ENCODE data around the gene COX19.
"Not testable (repeated sequence)": the region's sequence is repeated elsewhere in the genome, so short reads cannot be mapped to it uniquely, and the experiment has no call there.

COX19 gene

GRCh38 chr7:1009747-1010146, 34.4 kb upstream of the COX19 start:
- DNase-seq = no peak

- no peak for DNase-seq
These were observed 33.5 kb upstream of the COX19 start for GRCh38 chr7:1008733-1009363.

GRCh38 chr7:1007901-1008300, 32.6 kb upstream of the COX19 start:
- DNase-seq = no peak

GRCh38 chr7:1005303-1005702, 30.0 kb upstream of the COX19 start:
- no peak for DNase-seq

- DNase-seq = no peak
These were observed 28.9 kb upstream of the COX19 start for GRCh38 chr7:1004018-1004852.

- not testable (repeated sequence) for DNase-seq
These were observed 27.1 kb upstream of the COX19 start for GRCh38 chr7:1002445-1002844.

GRCh38 chr7:1002026-1002425, 26.7 kb upstream of the COX19 start:
- not testable (repeated sequence) for DNase-seq

GRCh38 chr7:1001069-1001770, 25.9 kb upstream of the COX19 start:
- DNase-seq = not testable (repeated sequence)

- DNase-seq = no peak
These were observed 24.9 kb upstream of the COX19 start for GRCh38 chr7:999941-1000935.

GRCh38 chr7:999149-999879, 24.0 kb upstream of the COX19 start:
- DNase-seq = no peak

GRCh38 chr7:997404-998395, 22.4 kb upstream of the COX19 start:
- DNase-seq = no peak

GRCh38 chr7:996079-996872, 20.9 kb upstream of the COX19 start:
- no peak for DNase-seq

GRCh38 chr7:995571-995970, 20.2 kb upstream of the COX19 start:
- no peak for DNase-seq

GRCh38 chr7:994592-995308, 19.4 kb upstream of the COX19 start:
- no peak for DNase-seq

- peak; percentile 94 for DNase-seq
These were observed 17.6 kb upstream of the COX19 start for GRCh38 chr7:992709-993607.

- DNase-seq = no peak
These were observed 16.6 kb upstream of the COX19 start for GRCh38 chr7:991729-992656.
